HEK293 (cell line): Measurements from ENCODE around the gene KRTAP10-10.

Experiments used
- BCL11A ChIP-seq: fragments of 450-650 bp; formaldehyde crosslinking; IDR thresholded peaks from 2 replicates; pipeline ENCODE4 v1.5.1; 2016; ENCODE audit warnings: low read depth, missing biosample characterization, missing genetic modification characterization
- SP3 ChIP-seq: fragments of 450-650 bp; formaldehyde crosslinking; IDR thresholded peaks from 2 replicates; pipeline ENCODE4 v1.5.1; 2016; ENCODE audit warnings: missing biosample characterization, missing genetic modification characterization
- YY1 ChIP-seq: fragments of 450-650 bp; formaldehyde crosslinking; IDR thresholded peaks from 2 replicates; pipeline ENCODE4 v1.5.1; 2018; ENCODE audit warnings: missing biosample characterization, missing genetic modification characterization
- ZNF23 ChIP-seq: fragments of 450-650 bp; formaldehyde crosslinking; IDR thresholded peaks from 2 replicates; pipeline ENCODE4 v1.5.1; 2016; ENCODE audit warnings: missing biosample characterization, missing genetic modification characterization, borderline replicate concordance
- ZNF274 ChIP-seq, 2 experiments: fragments of 200-500 bp in 1 of 2; fragments of 450-650 bp in 1 of 2; sonication (Bioruptor generic) in 1 of 2; formaldehyde crosslinking in 1 of 2; IDR thresholded peaks; 2 replicates each; pipeline versions ENCODE4 v1.5.1 to v1.6.1; 2014 to 2016; ENCODE audit warnings: borderline replicate concordance in 1 of 2, inconsistent platforms in 1 of 2, low read length in 1 of 2, missing biosample characterization in 1 of 2, missing genetic modification characterization in 1 of 2
- ZNF354C ChIP-seq: fragments of 450-650 bp; formaldehyde crosslinking; IDR thresholded peaks from 2 replicates; pipeline ENCODE4 v1.5.1; 2016; ENCODE audit warnings: missing biosample characterization, missing genetic modification characterization, low read depth, borderline replicate concordance
- TF ChIP-seq, protein P1 (sequence below): fragments of 450-650 bp; formaldehyde crosslinking; IDR thresholded peaks from 2 replicates; pipeline ENCODE4 v1.5.1; 2016; ENCODE audit warnings: missing biosample characterization, missing genetic modification characterization
- TF ChIP-seq, protein P2 (sequence below): fragments of 450-650 bp; formaldehyde crosslinking; IDR thresholded peaks from 2 replicates; pipeline ENCODE4 v1.5.1; 2016; ENCODE audit warnings: missing biosample characterization, missing genetic modification characterization, low read depth
- TF ChIP-seq, protein P3 (sequence below): fragments of 450-650 bp; formaldehyde crosslinking; IDR thresholded peaks from 2 replicates; pipeline ENCODE4 v1.5.1; 2016; ENCODE audit warnings: missing biosample characterization, missing genetic modification characterization

DNA sequence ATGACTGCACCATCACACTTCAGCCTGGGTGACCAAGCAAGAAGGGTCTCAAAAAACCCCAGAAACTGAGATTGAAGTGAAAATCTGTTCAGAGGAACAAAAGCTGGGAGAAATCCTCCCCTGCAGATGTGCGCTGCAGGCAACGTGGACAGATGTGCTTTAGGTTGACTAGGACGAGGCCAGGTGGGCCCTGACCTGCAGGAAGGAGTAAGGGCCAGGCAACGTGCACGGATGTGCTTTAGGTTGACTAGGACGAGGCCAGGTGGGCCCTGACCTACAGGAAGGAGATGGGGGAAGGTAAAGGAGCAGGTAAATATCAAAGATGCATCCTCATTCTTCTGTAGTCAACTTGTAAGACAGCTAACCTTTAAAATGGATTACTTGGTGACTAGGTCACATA lies 47.3 kb downstream of the KRTAP10-10 start:
- TF ChIP-seq, protein P1, sequence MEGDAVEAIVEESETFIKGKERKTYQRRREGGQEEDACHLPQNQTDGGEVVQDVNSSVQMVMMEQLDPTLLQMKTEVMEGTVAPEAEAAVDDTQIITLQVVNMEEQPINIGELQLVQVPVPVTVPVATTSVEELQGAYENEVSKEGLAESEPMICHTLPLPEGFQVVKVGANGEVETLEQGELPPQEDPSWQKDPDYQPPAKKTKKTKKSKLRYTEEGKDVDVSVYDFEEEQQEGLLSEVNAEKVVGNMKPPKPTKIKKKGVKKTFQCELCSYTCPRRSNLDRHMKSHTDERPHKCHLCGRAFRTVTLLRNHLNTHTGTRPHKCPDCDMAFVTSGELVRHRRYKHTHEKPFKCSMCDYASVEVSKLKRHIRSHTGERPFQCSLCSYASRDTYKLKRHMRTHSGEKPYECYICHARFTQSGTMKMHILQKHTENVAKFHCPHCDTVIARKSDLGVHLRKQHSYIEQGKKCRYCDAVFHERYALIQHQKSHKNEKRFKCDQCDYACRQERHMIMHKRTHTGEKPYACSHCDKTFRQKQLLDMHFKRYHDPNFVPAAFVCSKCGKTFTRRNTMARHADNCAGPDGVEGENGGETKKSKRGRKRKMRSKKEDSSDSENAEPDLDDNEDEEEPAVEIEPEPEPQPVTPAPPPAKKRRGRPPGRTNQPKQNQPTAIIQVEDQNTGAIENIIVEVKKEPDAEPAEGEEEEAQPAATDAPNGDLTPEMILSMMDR (tag by site-specific recombination), result no peak
- TF ChIP-seq SP3 (tag by site-specific recombination) (no peak), ZNF274 (IDR thresholded peaks at IDR 0.05; ENCODE audit: low read length) (no peak), ZNF274 (tag by site-specific recombination; IDR thresholded peaks at IDR 0.05; ENCODE audit: borderline replicate concordance) (no peak), YY1 (tag by site-specific recombination) (no peak), ZNF23 (no peak), BCL11A (no peak), ZNF354C (tag by site-specific recombination) (no peak)
- TF ChIP-seq, protein P2, sequence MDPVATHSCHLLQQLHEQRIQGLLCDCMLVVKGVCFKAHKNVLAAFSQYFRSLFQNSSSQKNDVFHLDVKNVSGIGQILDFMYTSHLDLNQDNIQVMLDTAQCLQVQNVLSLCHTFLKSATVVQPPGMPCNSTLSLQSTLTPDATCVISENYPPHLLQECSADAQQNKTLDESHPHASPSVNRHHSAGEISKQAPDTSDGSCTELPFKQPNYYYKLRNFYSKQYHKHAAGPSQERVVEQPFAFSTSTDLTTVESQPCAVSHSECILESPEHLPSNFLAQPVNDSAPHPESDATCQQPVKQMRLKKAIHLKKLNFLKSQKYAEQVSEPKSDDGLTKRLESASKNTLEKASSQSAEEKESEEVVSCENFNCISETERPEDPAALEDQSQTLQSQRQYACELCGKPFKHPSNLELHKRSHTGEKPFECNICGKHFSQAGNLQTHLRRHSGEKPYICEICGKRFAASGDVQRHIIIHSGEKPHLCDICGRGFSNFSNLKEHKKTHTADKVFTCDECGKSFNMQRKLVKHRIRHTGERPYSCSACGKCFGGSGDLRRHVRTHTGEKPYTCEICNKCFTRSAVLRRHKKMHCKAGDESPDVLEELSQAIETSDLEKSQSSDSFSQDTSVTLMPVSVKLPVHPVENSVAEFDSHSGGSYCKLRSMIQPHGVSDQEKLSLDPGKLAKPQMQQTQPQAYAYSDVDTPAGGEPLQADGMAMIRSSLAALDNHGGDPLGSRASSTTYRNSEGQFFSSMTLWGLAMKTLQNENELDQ (tag by site-specific recombination), result no peak
- TF ChIP-seq, protein P3, sequence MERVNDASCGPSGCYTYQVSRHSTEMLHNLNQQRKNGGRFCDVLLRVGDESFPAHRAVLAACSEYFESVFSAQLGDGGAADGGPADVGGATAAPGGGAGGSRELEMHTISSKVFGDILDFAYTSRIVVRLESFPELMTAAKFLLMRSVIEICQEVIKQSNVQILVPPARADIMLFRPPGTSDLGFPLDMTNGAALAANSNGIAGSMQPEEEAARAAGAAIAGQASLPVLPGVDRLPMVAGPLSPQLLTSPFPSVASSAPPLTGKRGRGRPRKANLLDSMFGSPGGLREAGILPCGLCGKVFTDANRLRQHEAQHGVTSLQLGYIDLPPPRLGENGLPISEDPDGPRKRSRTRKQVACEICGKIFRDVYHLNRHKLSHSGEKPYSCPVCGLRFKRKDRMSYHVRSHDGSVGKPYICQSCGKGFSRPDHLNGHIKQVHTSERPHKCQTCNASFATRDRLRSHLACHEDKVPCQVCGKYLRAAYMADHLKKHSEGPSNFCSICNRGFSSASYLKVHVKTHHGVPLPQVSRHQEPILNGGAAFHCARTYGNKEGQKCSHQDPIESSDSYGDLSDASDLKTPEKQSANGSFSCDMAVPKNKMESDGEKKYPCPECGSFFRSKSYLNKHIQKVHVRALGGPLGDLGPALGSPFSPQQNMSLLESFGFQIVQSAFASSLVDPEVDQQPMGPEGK (tag by site-specific recombination), result no peak
